HepG2 (cell line): Measurements from ENCODE around the gene CDC14B. TPM values are rescaled to one million over a fixed set of nuclear protein-coding genes. Genes with fewer than 3 reads are reported as not detected.

Source experiments
- AHR ChIP-seq: IDR thresholded peaks from 2 replicates; pipeline ENCODE4 v1.6.1; 2018; ENCODE audit warnings: missing genetic modification reagents, missing compliant biosample characterization
- KDM5B ChIP-seq: sonication (generic); formaldehyde crosslinking; IDR thresholded peaks from 2 replicates; pipeline ENCODE4 v1.4.0; 2020; ENCODE audit warnings: missing genetic modification reagents, mild to moderate bottlenecking, borderline replicate concordance
- MTF2 ChIP-seq: sonication (generic); formaldehyde crosslinking; IDR thresholded peaks from 2 replicates; pipeline ENCODE4 v1.5.0; 2020; ENCODE audit warnings: missing genetic modification reagents, borderline replicate concordance
- SPEN ChIP-seq: sonication (generic); formaldehyde crosslinking; IDR thresholded peaks from 2 replicates; pipeline ENCODE4 v1.5.1; 2020; ENCODE audit warnings: low read depth, mild to moderate bottlenecking, missing genetic modification reagents
- TAF1 ChIP-seq: sonication (generic); formaldehyde crosslinking; IDR thresholded peaks from 2 replicates; pipeline ENCODE4 v1.4.0; 2020; ENCODE audit warnings: missing genetic modification reagents
- TBX2 ChIP-seq: sonication (generic); formaldehyde crosslinking; IDR thresholded peaks from 2 replicates; pipeline ENCODE4 v1.5.0; 2020; ENCODE audit warnings: missing genetic modification reagents, mild to moderate bottlenecking, borderline replicate concordance
- ZNF616 ChIP-seq: sonication (generic); formaldehyde crosslinking; IDR thresholded peaks from 2 replicates; pipeline ENCODE4 v1.5.0; 2020; ENCODE audit warnings: low read depth, mild to moderate bottlenecking, missing genetic modification reagents
- polyA plus RNA-seq, 8 experiments: library from polyadenylated mRNA; depleted of rRNA in 3 of 8; stranded (reverse) in 7 of 8; unstranded in 1 of 8; fragments of >200 nt; fragmentation: Illumina TruSeq in 4 of 8; extraction: Trizol in 4 of 8; gene quantifications; 2 replicates each; pipeline versions ENCODE4 v1.2.1 to v1.2.3, GENCODE V29; 2011 to 2016; ENCODE audit warnings: low read depth in 4 of 8, missing spikeins in 1 of 8, mixed read lengths in 1 of 8; ENCODE audit not compliant: insufficient read depth in 1 of 8
- total RNA-seq, 5 experiments: library from RNA; depleted of rRNA; stranded (reverse); fragments of >200 nt; fragmentation: Illumina TruSeq; extraction: Trizol; gene quantifications; 2 replicates each; pipeline ENCODE4 v1.2.3, GENCODE V29; 2016; ENCODE audit warnings: low read depth in 1 of 5
- TF ChIP-seq, protein P1 (sequence below): sonication (generic); formaldehyde crosslinking; IDR thresholded peaks from 2 replicates; pipeline ENCODE4 v1.8.1; 2023; ENCODE audit warnings: mild to moderate bottlenecking, missing genetic modification reagents
- TF ChIP-seq, protein P2 (sequence below): sonication (generic); formaldehyde crosslinking; IDR thresholded peaks from 2 replicates; pipeline ENCODE4 v1.5.1; 2020; ENCODE audit warnings: mild to moderate bottlenecking, missing genetic modification reagents
- TF ChIP-seq, protein P3 (sequence below): IDR thresholded peaks from 2 replicates; pipeline ENCODE4 v1.6.1; 2018; ENCODE audit warnings: missing genetic modification reagents, mild to moderate bottlenecking, missing compliant biosample characterization
- TF ChIP-seq, protein P4 (sequence below), 2 experiments: fragments of 450-650 bp in 1 of 2; sonication (generic) in 1 of 2; formaldehyde crosslinking in 1 of 2; IDR thresholded peaks; 2 replicates each; pipeline versions ENCODE4 v1.6.1 to v1.8.0; 2016 to 2022; ENCODE audit warnings: antibody characterized with exemption in 1 of 2, mild to moderate bottlenecking in 1 of 2, missing genetic modification reagents in 1 of 2

The CDC14B gene
- total and polyA plus RNA-seq, 2 of the 13 experiments (the other 11 are each of a cell fraction or from before 2014, with no cell fraction given), result 25.8 to 33.3 TPM

DNA sequence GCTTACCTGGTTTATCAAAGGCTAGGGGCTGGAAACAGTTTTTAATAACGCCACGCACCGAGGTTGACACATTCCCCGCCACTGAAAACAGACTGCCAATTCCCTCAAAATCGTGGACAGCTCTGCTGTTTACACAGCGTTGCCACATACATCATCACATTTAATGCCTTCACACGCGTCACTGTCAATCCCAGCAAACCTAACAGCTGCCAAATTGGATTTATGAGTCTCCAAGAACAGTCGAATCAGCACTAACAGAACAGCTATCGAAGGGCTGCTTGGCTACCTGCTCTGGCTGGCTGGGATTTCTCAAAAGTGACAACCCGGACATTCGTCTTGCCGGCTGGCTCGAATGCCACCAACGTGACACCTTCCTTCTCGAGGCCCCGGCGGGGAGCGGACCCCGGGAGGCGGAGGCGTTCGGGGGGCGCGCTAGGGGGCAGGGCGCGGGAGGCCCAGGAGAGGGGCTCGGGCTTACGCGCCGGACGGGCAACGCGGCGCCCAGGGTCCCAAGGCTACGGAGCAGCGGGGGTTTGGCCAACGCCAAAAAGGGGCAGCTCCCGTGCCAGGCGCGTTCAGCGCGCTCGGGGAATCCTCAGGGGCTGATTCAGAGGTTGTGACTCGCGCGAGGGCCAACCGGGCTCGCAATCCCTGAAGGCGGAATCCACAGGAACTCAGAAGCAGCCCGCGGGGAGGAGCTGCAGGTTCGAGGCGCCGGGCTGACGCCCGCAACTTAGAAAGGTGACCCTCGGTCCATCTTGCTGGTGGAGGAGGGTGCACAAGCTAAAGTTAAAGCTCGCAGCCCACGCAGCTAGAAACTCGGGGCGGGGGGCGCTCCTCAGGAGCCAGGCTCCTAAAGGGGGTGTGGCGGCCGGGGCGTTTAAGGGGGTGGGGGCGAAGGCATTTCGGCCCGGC, 1.2 kb downstream of the CDC14B start (continued):
- TF ChIP-seq, protein P1, sequence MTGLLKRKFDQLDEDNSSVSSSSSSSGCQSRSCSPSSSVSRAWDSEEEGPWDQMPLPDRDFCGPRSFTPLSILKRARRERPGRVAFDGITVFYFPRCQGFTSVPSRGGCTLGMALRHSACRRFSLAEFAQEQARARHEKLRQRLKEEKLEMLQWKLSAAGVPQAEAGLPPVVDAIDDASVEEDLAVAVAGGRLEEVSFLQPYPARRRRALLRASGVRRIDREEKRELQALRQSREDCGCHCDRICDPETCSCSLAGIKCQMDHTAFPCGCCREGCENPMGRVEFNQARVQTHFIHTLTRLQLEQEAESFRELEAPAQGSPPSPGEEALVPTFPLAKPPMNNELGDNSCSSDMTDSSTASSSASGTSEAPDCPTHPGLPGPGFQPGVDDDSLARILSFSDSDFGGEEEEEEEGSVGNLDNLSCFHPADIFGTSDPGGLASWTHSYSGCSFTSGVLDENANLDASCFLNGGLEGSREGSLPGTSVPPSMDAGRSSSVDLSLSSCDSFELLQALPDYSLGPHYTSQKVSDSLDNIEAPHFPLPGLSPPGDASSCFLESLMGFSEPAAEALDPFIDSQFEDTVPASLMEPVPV (CRISPR knock-in tag), result peak; percentile 38; the same call in 1 of the 2 replicates
- TF ChIP-seq, protein P2, sequence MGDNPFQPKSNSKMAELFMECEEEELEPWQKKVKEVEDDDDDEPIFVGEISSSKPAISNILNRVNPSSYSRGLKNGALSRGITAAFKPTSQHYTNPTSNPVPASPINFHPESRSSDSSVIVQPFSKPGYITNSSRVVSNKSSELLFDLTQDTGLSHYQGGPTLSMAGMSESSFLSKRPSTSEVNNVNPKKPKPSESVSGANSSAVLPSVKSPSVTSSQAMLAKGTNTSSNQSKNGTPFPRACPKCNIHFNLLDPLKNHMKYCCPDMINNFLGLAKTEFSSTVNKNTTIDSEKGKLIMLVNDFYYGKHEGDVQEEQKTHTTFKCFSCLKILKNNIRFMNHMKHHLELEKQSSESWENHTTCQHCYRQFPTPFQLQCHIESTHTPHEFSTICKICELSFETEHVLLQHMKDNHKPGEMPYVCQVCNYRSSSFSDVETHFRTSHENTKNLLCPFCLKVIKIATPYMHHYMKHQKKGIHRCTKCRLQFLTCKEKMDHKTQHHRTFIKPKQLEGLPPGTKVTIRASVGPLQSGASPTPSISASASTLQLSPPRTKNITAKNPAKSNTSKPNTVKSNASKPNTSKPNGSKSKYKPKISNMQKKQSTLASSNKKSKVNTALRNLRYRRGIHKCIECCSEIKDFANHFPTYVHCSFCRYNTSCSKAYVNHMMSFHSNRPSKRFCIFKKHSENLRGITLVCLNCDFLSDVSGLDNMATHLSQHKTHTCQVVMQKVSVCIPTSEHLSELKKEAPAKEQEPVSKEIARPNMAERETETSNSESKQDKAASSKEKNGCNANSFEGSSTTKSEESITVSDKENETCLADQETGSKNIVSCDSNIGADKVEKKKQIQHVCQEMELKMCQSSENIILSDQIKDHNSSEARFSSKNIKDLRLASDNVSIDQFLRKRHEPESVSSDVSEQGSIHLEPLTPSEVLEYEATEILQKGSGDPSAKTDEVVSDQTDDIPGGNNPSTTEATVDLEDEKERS (CRISPR knock-in tag), result no peak
- 0 out of 2 replicates have a peak, but pooled peaks have one; percentile 54 for TF ChIP-seq MTF2
- no peak for TF ChIP-seq ZNF616
- TF ChIP-seq KDM5B (CRISPR knock-in tag), result peak; percentile 73; the same call in 1 of the 2 replicates
- TF ChIP-seq SPEN (CRISPR knock-in tag), result peak; percentile 33; the same call in 1 of the 2 replicates
- TF ChIP-seq, protein P3, sequence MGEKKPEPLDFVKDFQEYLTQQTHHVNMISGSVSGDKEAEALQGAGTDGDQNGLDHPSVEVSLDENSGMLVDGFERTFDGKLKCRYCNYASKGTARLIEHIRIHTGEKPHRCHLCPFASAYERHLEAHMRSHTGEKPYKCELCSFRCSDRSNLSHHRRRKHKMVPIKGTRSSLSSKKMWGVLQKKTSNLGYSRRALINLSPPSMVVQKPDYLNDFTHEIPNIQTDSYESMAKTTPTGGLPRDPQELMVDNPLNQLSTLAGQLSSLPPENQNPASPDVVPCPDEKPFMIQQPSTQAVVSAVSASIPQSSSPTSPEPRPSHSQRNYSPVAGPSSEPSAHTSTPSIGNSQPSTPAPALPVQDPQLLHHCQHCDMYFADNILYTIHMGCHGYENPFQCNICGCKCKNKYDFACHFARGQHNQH (CRISPR knock-in tag), result 0 out of 2 replicates have a peak, but pooled peaks have one; percentile 9
- peak; percentile 26; the same call in 1 of the 2 replicates for TF ChIP-seq TAF1 (CRISPR knock-in tag)
- peak; percentile 81 for TF ChIP-seq TBX2
- TF ChIP-seq, protein P4, sequence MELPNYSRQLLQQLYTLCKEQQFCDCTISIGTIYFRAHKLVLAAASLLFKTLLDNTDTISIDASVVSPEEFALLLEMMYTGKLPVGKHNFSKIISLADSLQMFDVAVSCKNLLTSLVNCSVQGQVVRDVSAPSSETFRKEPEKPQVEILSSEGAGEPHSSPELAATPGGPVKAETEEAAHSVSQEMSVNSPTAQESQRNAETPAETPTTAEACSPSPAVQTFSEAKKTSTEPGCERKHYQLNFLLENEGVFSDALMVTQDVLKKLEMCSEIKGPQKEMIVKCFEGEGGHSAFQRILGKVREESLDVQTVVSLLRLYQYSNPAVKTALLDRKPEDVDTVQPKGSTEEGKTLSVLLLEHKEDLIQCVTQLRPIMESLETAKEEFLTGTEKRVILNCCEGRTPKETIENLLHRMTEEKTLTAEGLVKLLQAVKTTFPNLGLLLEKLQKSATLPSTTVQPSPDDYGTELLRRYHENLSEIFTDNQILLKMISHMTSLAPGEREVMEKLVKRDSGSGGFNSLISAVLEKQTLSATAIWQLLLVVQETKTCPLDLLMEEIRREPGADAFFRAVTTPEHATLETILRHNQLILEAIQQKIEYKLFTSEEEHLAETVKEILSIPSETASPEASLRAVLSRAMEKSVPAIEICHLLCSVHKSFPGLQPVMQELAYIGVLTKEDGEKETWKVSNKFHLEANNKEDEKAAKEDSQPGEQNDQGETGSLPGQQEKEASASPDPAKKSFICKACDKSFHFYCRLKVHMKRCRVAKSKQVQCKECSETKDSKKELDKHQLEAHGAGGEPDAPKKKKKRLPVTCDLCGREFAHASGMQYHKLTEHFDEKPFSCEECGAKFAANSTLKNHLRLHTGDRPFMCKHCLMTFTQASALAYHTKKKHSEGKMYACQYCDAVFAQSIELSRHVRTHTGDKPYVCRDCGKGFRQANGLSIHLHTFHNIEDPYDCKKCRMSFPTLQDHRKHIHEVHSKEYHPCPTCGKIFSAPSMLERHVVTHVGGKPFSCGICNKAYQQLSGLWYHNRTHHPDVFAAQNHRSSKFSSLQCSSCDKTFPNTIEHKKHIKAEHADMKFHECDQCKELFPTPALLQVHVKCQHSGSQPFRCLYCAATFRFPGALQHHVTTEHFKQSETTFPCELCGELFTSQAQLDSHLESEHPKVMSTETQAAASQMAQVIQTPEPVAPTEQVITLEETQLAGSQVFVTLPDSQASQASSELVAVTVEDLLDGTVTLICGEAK (IDR thresholded peaks at IDR 0.05), result no peak
- TF ChIP-seq, protein P4 (CRISPR knock-in tag; IDR thresholded peaks at IDR 0.05), result 0 out of 2 replicates have a peak, but pooled peaks have one; percentile 30
- TF ChIP-seq AHR, result no peak
